Loucy (cell line): ENCODE measurements around the gene SORT1.
A peak's percentile ranks its signal among the peaks of the same experiment; 100 is the strongest.

Experiments used
- H2AFZ ChIP-seq: fragments of 200-600 bp; sonication (generic); 2 replicates; pipeline ENCODE4 v1.6.0; 2016; ENCODE audit warnings: antibody characterized with exemption, mild to moderate bottlenecking, low read length, moderate library complexity
- H3F3A ChIP-seq: fragments of 200-600 bp; 2 replicates; pipeline ENCODE4 v1.6.0; 2016; ENCODE audit warnings: antibody characterized with exemption, low read depth, mild to moderate bottlenecking
- H3K27me3 ChIP-seq: fragments of 200-600 bp; sonication (generic); 2 replicates; pipeline ENCODE4 v1.6.1; 2014; ENCODE audit warnings: low read length, mild to moderate bottlenecking; ENCODE audit not compliant: insufficient read depth, poor library complexity, severe bottlenecking
- H3K36me3 ChIP-seq: fragments of 200-600 bp; sonication (generic); 2 replicates; pipeline ENCODE4 v1.6.1; 2016; ENCODE audit warnings: low read length; ENCODE audit not compliant: insufficient read depth
- H3K4me1 ChIP-seq: fragments of 200-600 bp; sonication (generic); 2 replicates; pipeline ENCODE4 v1.5.1; 2014; ENCODE audit warnings: low read length, mild to moderate bottlenecking; ENCODE audit not compliant: insufficient read depth, poor library complexity, severe bottlenecking
- H3K4me2 ChIP-seq: fragments of 200-600 bp; sonication (generic); 2 replicates; pipeline ENCODE4 v1.6.0; 2014; ENCODE audit warnings: antibody characterized with exemption, low read length, low read depth, mild to moderate bottlenecking; ENCODE audit not compliant: poor library complexity, severe bottlenecking
- H3K4me3 ChIP-seq: fragments of 200-600 bp; sonication (generic); 2 replicates; pipeline ENCODE4 v1.5.1; 2014; ENCODE audit warnings: low read length, mild to moderate bottlenecking, mixed read lengths; ENCODE audit not compliant: poor library complexity, severe bottlenecking
- H3K79me2 ChIP-seq: fragments of 200-600 bp; sonication (generic); 2 replicates; pipeline ENCODE4 v1.6.1; 2014; ENCODE audit warnings: low read length; ENCODE audit not compliant: insufficient read depth
- H3K9ac ChIP-seq: fragments of 200-600 bp; sonication (generic); 2 replicates; pipeline ENCODE4 v1.6.0; 2014; ENCODE audit warnings: mild to moderate bottlenecking, low read depth, low read length, moderate library complexity; ENCODE audit not compliant: poor library complexity, severe bottlenecking
- H3K9me2 ChIP-seq: fragments of 200-600 bp; sonication (generic); replicated peaks from 2 replicates; pipeline ENCODE4 v1.6.1; 2016; ENCODE audit warnings: low read depth, low read length, mixed read lengths
- H3K9me3 ChIP-seq: fragments of 200-600 bp; sonication (generic); 2 replicates; pipeline ENCODE4 v1.6.1; 2014; ENCODE audit warnings: mild to moderate bottlenecking, antibody characterized with exemption, low read length, low read depth; ENCODE audit not compliant: insufficient read depth
- H4K20me1 ChIP-seq: fragments of 200-600 bp; sonication (generic); 2 replicates; pipeline ENCODE4 v1.6.0; 2014; ENCODE audit warnings: antibody characterized with exemption, low read length, mild to moderate bottlenecking; ENCODE audit not compliant: insufficient read depth, poor library complexity, severe bottlenecking
- EZH2phosphoT487 ChIP-seq: fragments of 200-600 bp; IDR thresholded peaks from 2 replicates; pipeline ENCODE4 v1.6.1; 2018; ENCODE audit warnings: antibody characterized with exemption, mild to moderate bottlenecking, moderate library complexity, borderline replicate concordance
- TF ChIP-seq, protein P1 (sequence below): fragments of 200-600 bp; sonication (generic); conservative IDR thresholded peaks from 2 replicates; pipeline ENCODE4 v1.5.1; 2014; ENCODE audit warnings: mild to moderate bottlenecking, antibody characterized with exemption, low read length

Gene SORT1

GRCh38 chr1:109371341-109371739 lies 26.4 kb downstream of the SORT1 start:
- no peaks in the 10 kb centered on the region for H3K9me3 ChIP-seq
- no peak for TF ChIP-seq EZH2phosphoT487
- TF ChIP-seq, protein P1, sequence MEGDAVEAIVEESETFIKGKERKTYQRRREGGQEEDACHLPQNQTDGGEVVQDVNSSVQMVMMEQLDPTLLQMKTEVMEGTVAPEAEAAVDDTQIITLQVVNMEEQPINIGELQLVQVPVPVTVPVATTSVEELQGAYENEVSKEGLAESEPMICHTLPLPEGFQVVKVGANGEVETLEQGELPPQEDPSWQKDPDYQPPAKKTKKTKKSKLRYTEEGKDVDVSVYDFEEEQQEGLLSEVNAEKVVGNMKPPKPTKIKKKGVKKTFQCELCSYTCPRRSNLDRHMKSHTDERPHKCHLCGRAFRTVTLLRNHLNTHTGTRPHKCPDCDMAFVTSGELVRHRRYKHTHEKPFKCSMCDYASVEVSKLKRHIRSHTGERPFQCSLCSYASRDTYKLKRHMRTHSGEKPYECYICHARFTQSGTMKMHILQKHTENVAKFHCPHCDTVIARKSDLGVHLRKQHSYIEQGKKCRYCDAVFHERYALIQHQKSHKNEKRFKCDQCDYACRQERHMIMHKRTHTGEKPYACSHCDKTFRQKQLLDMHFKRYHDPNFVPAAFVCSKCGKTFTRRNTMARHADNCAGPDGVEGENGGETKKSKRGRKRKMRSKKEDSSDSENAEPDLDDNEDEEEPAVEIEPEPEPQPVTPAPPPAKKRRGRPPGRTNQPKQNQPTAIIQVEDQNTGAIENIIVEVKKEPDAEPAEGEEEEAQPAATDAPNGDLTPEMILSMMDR: no peak
- H3K27me3 ChIP-seq: no peaks in the 10 kb centered on the region
- H3K4me2 ChIP-seq: peak overlapping the region; percentile 57
- peaks cover 22% of the 10 kb centered on the region for H3K4me1 ChIP-seq
- H3K36me3 ChIP-seq: peaks cover 10% of the 10 kb centered on the region; the same call in 1 of the 2 replicates
- H4K20me1 ChIP-seq: peaks cover 4% of the 10 kb centered on the region
- H3K9me2 ChIP-seq: no peaks in the 10 kb centered on the region
- no peaks in the 10 kb centered on the region for H3F3A ChIP-seq
- H3K9ac ChIP-seq: no peak overlapping the region
- no peak overlapping the region for H2AFZ ChIP-seq
- H3K4me3 ChIP-seq: peak overlapping the region; percentile 31
- H3K79me2 ChIP-seq: peaks cover 38% of the 10 kb centered on the region; the same call in 1 of the 2 replicates

DNA sequence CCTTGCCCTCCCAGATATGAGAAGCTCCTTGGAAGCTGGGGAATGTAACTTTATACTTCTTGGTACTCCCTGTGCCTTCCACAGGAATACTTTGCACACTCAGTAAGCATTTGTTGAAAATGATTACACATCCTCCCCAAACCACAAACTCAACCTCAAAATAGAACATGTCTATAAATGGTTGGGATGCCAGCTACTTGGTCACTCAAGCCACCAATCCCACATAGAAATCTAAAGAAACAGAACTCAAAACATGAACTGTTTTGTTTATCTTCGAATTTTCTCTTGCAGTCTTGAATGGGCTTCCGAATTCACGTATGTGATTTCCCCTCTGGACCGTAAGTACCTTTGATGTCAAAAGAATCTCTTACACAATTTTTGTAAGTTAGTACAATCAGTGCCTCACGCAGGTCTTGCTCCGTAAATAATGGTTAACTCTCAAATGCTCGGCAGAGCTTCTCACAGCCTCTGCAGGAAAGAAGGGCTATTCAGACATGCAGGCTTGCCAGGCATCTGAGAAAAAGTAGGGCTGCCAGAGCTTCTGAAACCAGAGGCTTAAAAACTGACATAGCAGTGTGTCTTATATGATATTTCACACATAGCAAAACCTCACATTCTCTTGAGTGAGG lies 26.9 kb downstream of the SORT1 start:
- no peaks in the 10 kb centered on the region for H3F3A ChIP-seq
- H3K4me3 ChIP-seq: peak overlapping the region; percentile 31
- H4K20me1 ChIP-seq: peaks cover 4% of the 10 kb centered on the region
- no peak for TF ChIP-seq EZH2phosphoT487
- TF ChIP-seq, protein P1: no peak
- H3K9me3 ChIP-seq: no peaks in the 10 kb centered on the region
- peak overlapping the region; percentile 57 for H3K4me2 ChIP-seq
- H2AFZ ChIP-seq: no peak overlapping the region
- no peaks in the 10 kb centered on the region for H3K27me3 ChIP-seq
- H3K9ac ChIP-seq: no peak overlapping the region
- peaks cover 36% of the 10 kb centered on the region; the same call in 1 of the 2 replicates for H3K79me2 ChIP-seq
- peaks cover 22% of the 10 kb centered on the region for H3K4me1 ChIP-seq
- no peaks in the 10 kb centered on the region for H3K9me2 ChIP-seq
- H3K36me3 ChIP-seq: peaks cover 15% of the 10 kb centered on the region; the same call in 1 of the 2 replicates

- Histone ChIP-seq H3K4me3 (no peak overlapping the region), H4K20me1 (peaks cover 4% of the 10 kb centered on the region), H3K9me2 (no peaks in the 10 kb centered on the region), H3K9ac (no peak overlapping the region), H3K9me3 (no peaks in the 10 kb centered on the region), H3K36me3 (peaks cover 30% of the 10 kb centered on the region; the same call in 1 of the 2 replicates), H3K79me2 (peaks cover 26% of the 10 kb centered on the region; the same call in 1 of the 2 replicates), H3K4me1 (peaks cover 22% of the 10 kb centered on the region), H2AFZ (no peak overlapping the region), H3F3A (no peaks in the 10 kb centered on the region), H3K4me2 (no peak overlapping the region), H3K27me3 (no peaks in the 10 kb centered on the region)
- no peak for TF ChIP-seq EZH2phosphoT487
- TF ChIP-seq, protein P1: no peak
Observed at GRCh38 chr1:109369167-109369746, 28.5 kb downstream of the SORT1 start.
